Thymus (tissue), 11 donors: ENCODE data around the gene SLC25A42. TPM values are rescaled to one million over a fixed set of nuclear protein-coding genes. Genes with fewer than 3 reads are reported as not detected.

Source experiments
- DNase-seq, 9 donors: peaks; one replicate each; pipeline ENCODE4 v3.0.0-alpha.2; 2013; ENCODE audit warnings: low spot score in 9 of 9, low read depth in 6 of 9, missing footprints in 1 of 9
- H3K27ac ChIP-seq, 2 donors: one replicate each; pipeline ENCODE4 v1.5.1; 2013; ENCODE audit warnings: control low read depth in 1 of 2, low read depth in 1 of 2, low read length in 1 of 2, mild to moderate bottlenecking in 1 of 2, moderate library complexity in 1 of 2
- H3K27me3 ChIP-seq, 2 donors: one replicate each; pipeline ENCODE4 v1.5.1; 2013; ENCODE audit warnings: low read length in 1 of 2; ENCODE audit not compliant: control insufficient read depth in 2 of 2, insufficient read depth in 1 of 2
- H3K36me3 ChIP-seq, 2 donors: one replicate each; pipeline ENCODE4 v1.5.1; 2013; ENCODE audit warnings: low read length in 1 of 2, mild to moderate bottlenecking in 1 of 2, moderate library complexity in 1 of 2; ENCODE audit not compliant: control insufficient read depth in 2 of 2, insufficient read depth in 2 of 2
- H3K4me1 ChIP-seq, 2 donors: one replicate each; pipeline ENCODE4 v1.5.1; 2013; ENCODE audit warnings: low read length in 2 of 2; ENCODE audit not compliant: control insufficient read depth in 2 of 2, insufficient read depth in 2 of 2
- H3K4me3 ChIP-seq, 2 donors: one replicate each; pipeline ENCODE4 v1.5.1; 2013; ENCODE audit warnings: low read length in 2 of 2, control low read depth in 1 of 2, mild to moderate bottlenecking in 1 of 2
- H3K9me3 ChIP-seq, 2 donors: one replicate each; pipeline ENCODE4 v1.5.1; 2013; ENCODE audit warnings: low read length in 1 of 2, mild to moderate bottlenecking in 1 of 2; ENCODE audit not compliant: control insufficient read depth in 2 of 2, insufficient read depth in 1 of 2
- WGBS: extraction: QIAGEN DNeasy Blood & Tissue Kit; methylation state at CpG from one replicate; pipeline ENCODE4 v1.1.7; 2013; 5-methylcytosine and 5-hydroxymethylcytosine counted together
- polyA plus RNA-seq: library from polyadenylated mRNA; stranded (reverse); fragments of 200-250 nt; gene quantifications from one replicate; pipeline ENCODE4 v1.2.3, GENCODE V29; 2013
- total RNA-seq: library from RNA; stranded (reverse); fragments of 120-200 nt; gene quantifications from one replicate; pipeline ENCODE4 v1.2.4, GENCODE V29; 2013
- donor health status: healthy.

SLC25A42 gene
- total and polyA plus RNA-seq, 2 donors = 5.8 to 10.9 TPM

DNA sequence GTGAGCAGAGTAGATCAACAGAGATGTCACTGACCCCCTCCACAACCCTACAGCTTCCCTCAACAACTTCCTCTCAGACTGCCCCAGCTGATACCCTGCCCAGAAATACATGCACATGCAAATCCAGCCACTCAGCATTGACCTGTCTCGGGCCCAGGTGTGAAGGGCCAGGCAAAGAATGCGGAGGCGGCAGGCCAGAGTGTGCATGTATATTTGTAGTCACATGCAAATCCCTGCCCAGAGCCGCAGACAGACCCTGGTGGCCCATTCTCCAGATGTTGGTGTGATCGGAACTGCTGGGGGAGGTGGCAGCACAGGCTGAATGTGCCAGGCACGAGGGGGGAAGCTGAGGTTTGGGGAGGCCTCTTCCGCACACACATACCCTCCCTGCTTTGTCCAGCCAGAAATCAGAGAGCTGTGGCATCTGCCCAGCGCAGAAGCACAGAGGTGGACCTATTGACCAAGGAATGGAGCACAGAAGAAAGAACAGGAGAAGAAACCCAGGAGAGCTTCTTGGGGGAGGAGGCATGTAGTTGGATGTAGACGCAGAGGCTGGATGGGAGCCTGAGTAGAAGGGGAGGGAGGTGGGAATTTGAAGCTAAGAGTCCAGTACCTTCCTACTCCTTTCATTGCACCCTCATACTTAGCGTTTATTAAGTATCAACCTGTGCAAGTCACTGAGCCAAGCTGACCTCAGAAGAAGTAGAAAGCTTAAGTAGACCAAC is 91.9 kb downstream of the SLC25A42 start:
- no peaks in the 10 kb centered on the region for H3K9me3 ChIP-seq
- no peaks in the 10 kb centered on the region for H3K27me3 ChIP-seq
- no peak overlapping the region for H3K4me3 ChIP-seq
- WGBS = 93% methylated on average over 10 of the region's 10 CpGs
- DNase-seq = no peak
- H3K27ac ChIP-seq = no peak overlapping the region
- H3K36me3 ChIP-seq = peaks cover 0 to 5% of the 10 kb centered on the region in 2 donors
- H3K4me1 ChIP-seq = peaks cover 4 to 11% of the 10 kb centered on the region in 2 donors

DNA sequence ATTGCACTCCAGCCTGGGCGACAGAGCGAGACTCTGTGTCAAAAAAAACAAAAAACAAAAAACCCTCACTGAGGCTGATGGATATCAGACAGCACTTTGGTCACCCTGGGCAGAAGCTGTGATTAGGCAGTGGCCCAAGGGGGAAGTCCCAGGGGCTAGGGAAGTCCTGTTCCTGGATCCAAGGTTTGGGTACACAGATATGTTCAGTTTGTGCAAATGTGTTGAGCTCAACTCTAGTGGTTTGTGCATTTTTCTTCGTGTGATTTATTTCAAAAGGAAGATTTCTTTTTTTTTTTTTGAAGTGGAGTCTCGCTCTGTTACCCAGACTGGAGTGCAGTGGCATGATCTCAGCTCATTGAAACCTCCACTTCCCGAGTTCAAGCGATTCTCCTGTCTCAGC is 94.0 kb downstream of the SLC25A42 start:
- Histone ChIP-seq H3K27me3 (no peaks in the 10 kb centered on the region), H3K4me1 (peaks cover 4 to 16% of the 10 kb centered on the region in 2 donors), H3K9me3 (peaks cover 1 to 12% of the 10 kb centered on the region in 2 donors), H3K27ac (no peak overlapping the region), H3K36me3 (peaks cover 0 to 5% of the 10 kb centered on the region in 2 donors), H3K4me3 (no peak overlapping the region)
- DNase-seq = no peak
- WGBS = 80% methylated on average over 6 of the region's 6 CpGs

DNA sequence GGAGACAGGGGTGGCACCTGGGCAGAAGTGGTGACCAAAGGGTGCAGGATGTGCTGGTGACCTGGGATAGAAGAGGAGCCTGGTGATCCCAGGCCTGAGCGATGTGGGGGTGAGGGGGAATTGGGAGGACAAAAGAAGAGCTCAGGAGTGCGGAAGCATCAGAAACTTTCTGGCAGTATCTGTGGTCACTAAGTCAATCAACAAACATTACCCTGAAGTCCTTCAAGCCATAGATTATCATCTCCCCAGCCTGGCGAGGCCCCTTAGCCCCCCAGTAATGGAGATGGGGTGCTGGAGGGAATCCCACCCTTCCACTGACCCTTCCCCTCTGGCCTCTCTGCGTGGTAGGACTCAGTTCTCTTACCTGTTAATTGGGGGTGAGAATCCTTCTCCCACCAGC is 95.7 kb downstream of the SLC25A42 start:
- WGBS = over 99% methylated on average over 4 of the region's 4 CpGs

DNA sequence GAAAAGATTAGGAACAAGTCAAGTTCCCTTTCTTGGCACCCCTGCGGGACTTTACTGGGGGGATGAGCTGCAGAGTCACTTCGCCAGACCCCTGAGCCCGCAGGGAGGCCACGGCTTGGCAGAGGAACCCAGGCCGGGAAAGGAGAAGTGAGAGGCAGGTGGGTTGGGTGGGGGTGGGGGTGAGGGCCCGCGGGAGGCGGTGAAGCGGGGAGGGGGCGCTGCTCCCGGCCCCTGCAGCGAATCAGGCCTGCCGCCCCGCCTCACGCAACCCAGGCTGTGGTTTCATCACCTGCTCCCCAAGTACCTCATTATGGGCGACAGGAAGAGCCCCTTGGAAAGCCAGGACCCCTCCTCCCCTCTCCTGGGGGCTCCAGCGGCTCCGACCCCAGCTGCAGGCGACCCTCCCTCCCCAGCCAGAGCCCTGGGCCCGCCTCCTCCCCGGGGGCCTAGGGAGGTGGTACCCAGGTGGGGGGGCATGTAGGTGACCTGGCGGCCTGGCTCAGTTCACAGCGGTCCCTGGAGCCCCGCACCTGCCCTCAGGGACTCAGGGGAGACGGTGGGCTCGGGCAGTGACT is 96.8 kb downstream of the SLC25A42 start:
- H3K4me1 ChIP-seq = peaks cover 4 to 16% of the 10 kb centered on the region in 2 donors
- no peak overlapping the region for H3K4me3 ChIP-seq
- H3K36me3 ChIP-seq = peaks cover 0 to 5% of the 10 kb centered on the region in 2 donors
- DNase-seq = peak in 1 of 9 donors; percentile 34
- no peaks in the 10 kb centered on the region for H3K27me3 ChIP-seq
- 26% methylated on average over 26 of the region's 26 CpGs for WGBS
- H3K9me3 ChIP-seq = peaks cover 1 to 13% of the 10 kb centered on the region in 2 donors
- H3K27ac ChIP-seq = no peak overlapping the region

More for the DNA sequence above, 95.7 kb downstream of the SLC25A42 start:
- Histone ChIP-seq H3K27ac (no peak overlapping the region), H3K36me3 (peaks cover 0 to 5% of the 10 kb centered on the region in 2 donors), H3K27me3 (no peaks in the 10 kb centered on the region), H3K4me1 (peaks cover 4 to 16% of the 10 kb centered on the region in 2 donors), H3K9me3 (peaks cover 1 to 13% of the 10 kb centered on the region in 2 donors), H3K4me3 (no peak overlapping the region)
- DNase-seq = no peak

DNA sequence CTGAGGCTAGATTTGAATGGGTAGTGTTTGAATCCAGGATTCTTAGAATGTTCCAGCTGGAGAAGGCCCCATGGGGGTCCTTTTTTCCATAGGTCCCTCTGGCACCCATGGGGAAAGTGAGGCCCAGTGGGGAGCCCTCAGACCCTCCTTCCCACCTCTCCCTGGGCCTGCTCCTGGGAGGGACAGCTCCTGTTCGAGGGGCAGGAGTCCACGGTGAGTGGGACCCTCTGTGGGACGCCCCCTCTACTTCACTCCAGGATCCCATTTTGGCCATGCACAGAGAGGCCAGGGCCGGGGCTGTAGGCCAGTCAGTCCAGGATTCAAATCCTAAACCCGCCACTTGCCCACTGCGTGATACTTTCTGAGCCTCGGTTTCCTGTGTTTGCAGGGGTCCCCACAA is 98.7 kb downstream of the SLC25A42 start:
- H3K27ac ChIP-seq = no peak overlapping the region
- no peak overlapping the region for H3K4me3 ChIP-seq
- peaks cover 1 to 13% of the 10 kb centered on the region in 2 donors for H3K9me3 ChIP-seq
- 99% methylated on average over 7 of the region's 7 CpGs for WGBS
- peaks cover 4 to 16% of the 10 kb centered on the region in 2 donors for H3K4me1 ChIP-seq
- DNase-seq = no peak
- H3K27me3 ChIP-seq = no peaks in the 10 kb centered on the region
- no peaks in the 10 kb centered on the region for H3K36me3 ChIP-seq

Other genes with a start within 250 kb of the SLC25A42 start
- 25.4 TPM for gene UPF1, start 232.0 kb upstream of the SLC25A42 start, total RNA-seq
- 61.0 TPM for gene UPF1, start 232.0 kb upstream of the SLC25A42 start, polyA plus RNA-seq
- gene CERS1, start 167.8 kb upstream of the SLC25A42 start, total RNA-seq = 0.28 TPM
- gene CERS1, start 167.8 kb upstream of the SLC25A42 start, polyA plus RNA-seq = 0.41 TPM
- gene COPE, start 144.6 kb upstream of the SLC25A42 start, total RNA-seq = 197 TPM
- 180 TPM for gene COPE, start 144.6 kb upstream of the SLC25A42 start, polyA plus RNA-seq
- 54.9 TPM for gene DDX49, start 144.3 kb upstream of the SLC25A42 start, total RNA-seq
- 42.8 TPM for gene DDX49, start 144.3 kb upstream of the SLC25A42 start, polyA plus RNA-seq
- 10.1 TPM for gene HOMER3, start 122.8 kb upstream of the SLC25A42 start, total RNA-seq
- 34.0 TPM for gene HOMER3, start 122.8 kb upstream of the SLC25A42 start, polyA plus RNA-seq
- gene SUGP2, start 30.5 kb upstream of the SLC25A42 start, total RNA-seq = 45.3 TPM
- gene SUGP2, start 30.5 kb upstream of the SLC25A42 start, polyA plus RNA-seq = 129 TPM
- 36.6 TPM for gene ARMC6, start 30.4 kb upstream of the SLC25A42 start, total RNA-seq
- 32.6 TPM for gene ARMC6, start 30.4 kb upstream of the SLC25A42 start, polyA plus RNA-seq
- gene TMEM161A, start 74.5 kb downstream of the SLC25A42 start, total RNA-seq = 13.6 TPM
- gene TMEM161A, start 74.5 kb downstream of the SLC25A42 start, polyA plus RNA-seq = 33.0 TPM
- gene MEF2B, start 106.3 kb downstream of the SLC25A42 start, total RNA-seq = 0.42 TPM
- gene MEF2B, start 106.3 kb downstream of the SLC25A42 start, polyA plus RNA-seq = 2.1 TPM
- 12.5 TPM for gene BORCS8, start 128.2 kb downstream of the SLC25A42 start, total RNA-seq
- 23.8 TPM for gene BORCS8, start 128.2 kb downstream of the SLC25A42 start, polyA plus RNA-seq
- gene RFXANK, start 128.3 kb downstream of the SLC25A42 start, total RNA-seq = 144 TPM
- gene RFXANK, start 128.3 kb downstream of the SLC25A42 start, polyA plus RNA-seq = 136 TPM
- gene NR2C2AP, start 139.4 kb downstream of the SLC25A42 start, total RNA-seq = 17.7 TPM
- gene NR2C2AP, start 139.4 kb downstream of the SLC25A42 start, polyA plus RNA-seq = 20.1 TPM
- 0.14 TPM for gene NCAN, start 148.0 kb downstream of the SLC25A42 start, total RNA-seq
- gene NCAN, start 148.0 kb downstream of the SLC25A42 start, polyA plus RNA-seq = 0.27 TPM
- 0.09 TPM for gene TM6SF2, start 209.3 kb downstream of the SLC25A42 start, total RNA-seq
- gene TM6SF2, start 209.3 kb downstream of the SLC25A42 start, polyA plus RNA-seq = 0.07 TPM